Large intestine (tissue), 3 donors: ENCODE results near the gene MEIOC. TPM values are rescaled to one million over a fixed set of nuclear protein-coding genes. Genes with fewer than 3 reads are reported as not detected.
"Not testable (repeated sequence)": the region's sequence is repeated elsewhere in the genome, so short reads cannot be mapped to it uniquely, and the experiment has no call there.

ENCODE experiments used
- DNase-seq, 2 donors: peaks; one replicate each; pipeline versions ENCODE4 v3.0.0 to v3.0.0-alpha.2; 2013
- H3K27ac ChIP-seq: one replicate; pipeline ENCODE4 v1.5.1; 2013; ENCODE audit warnings: low read length
- H3K27me3 ChIP-seq: 2 replicates; pipeline ENCODE4 v1.6.1; 2013; ENCODE audit warnings: low read length; ENCODE audit not compliant: control insufficient read depth, insufficient read depth
- H3K36me3 ChIP-seq: 2 replicates; pipeline ENCODE4 v1.6.1; 2013; ENCODE audit warnings: low read length; ENCODE audit not compliant: control insufficient read depth, insufficient read depth
- H3K4me1 ChIP-seq: one replicate; pipeline ENCODE4 v1.6.1; 2013; ENCODE audit warnings: low read length; ENCODE audit not compliant: control insufficient read depth, insufficient read depth
- H3K4me3 ChIP-seq: one replicate; pipeline ENCODE4 v1.5.1; 2013; ENCODE audit warnings: low read length
- H3K9me3 ChIP-seq: one replicate; pipeline ENCODE4 v1.6.1; 2013; ENCODE audit warnings: mild to moderate bottlenecking, low read depth, low read length, moderate library complexity; ENCODE audit not compliant: control insufficient read depth
- WGBS: methylation state at CpG from one replicate; pipeline ENCODE4 v1.1.5; 2013; ENCODE audit warnings: low lambda C conversion rate; ENCODE audit not compliant: insufficient coverage; 5-methylcytosine and 5-hydroxymethylcytosine counted together
- polyA plus RNA-seq: library from polyadenylated mRNA; unstranded; fragments of 120-200 nt; gene quantifications from one replicate; pipeline ENCODE4 v1.2.1, GENCODE V29; 2013

The MEIOC gene
- polyA plus RNA-seq, 1 donor = 0.55 TPM

DNA sequence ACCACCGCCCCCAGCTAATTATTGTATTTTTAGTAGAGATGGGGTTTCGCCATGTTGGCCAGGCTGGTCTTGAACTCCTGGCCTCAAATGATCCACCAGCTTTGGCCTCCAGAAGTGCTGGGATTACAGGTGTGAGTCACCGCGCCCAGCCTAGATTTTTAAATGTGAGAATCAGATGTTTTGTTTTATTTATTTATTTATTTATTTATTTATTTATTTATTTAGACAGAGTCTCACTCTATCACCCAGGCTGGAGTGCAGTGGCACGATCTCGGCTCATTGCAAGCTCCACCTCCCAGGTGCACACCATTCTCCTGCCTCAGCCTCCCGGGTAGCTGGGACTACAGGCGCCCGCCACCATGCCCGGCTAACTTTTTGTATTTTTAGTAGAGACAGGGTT is 44.0 kb downstream of the MEIOC start:
- H3K36me3 ChIP-seq, H3K4me3 ChIP-seq, DNase-seq, H3K27me3 ChIP-seq, H3K27ac ChIP-seq, H3K4me1 ChIP-seq, H3K9me3 ChIP-seq: not testable (repeated sequence)
- WGBS = no CpG with 5 or more reads among the region's 10 CpGs

DNA sequence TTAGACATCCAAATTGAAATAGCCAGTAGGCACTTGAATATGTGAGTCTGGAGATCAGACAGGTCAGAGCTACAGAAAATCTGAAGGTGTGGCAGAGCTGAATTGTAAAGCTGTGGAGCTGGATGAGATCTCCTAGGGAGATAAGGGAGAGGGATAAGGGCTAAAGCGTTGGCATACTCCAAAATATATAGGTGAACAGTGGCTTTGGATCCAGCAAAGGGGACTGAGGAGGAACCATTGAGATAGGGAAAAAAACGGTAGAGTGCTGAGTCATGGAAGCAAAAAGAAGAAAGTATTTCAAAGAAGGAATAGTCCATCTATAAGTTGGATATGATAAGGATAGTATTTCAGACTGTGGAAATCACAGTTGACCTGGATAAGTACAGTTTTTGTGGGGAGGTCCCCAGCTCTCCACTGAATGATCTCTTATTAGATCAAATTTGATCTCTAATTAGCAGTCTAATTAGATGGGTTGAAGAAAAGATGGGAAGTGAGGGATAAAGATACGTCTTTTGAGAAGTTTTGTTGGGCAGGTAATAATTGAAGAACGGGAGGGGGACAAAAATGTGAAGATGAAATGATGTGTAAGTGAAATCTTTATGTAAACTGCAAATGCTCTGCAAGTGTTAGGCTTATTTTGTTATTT is 51.6 kb downstream of the MEIOC start:
- no peaks in the 10 kb centered on the region for H3K9me3 ChIP-seq
- peak in 1 of 2 donors; percentile 3 for DNase-seq
- 44% methylated on average over 2 of the region's 4 CpGs for WGBS
- H3K4me3 ChIP-seq = peak overlapping the region; percentile 83
- H3K4me1 ChIP-seq = no peaks in the 10 kb centered on the region
- peak overlapping the region; percentile 63 for H3K27ac ChIP-seq
- H3K27me3 ChIP-seq = no peaks in the 10 kb centered on the region
- no peaks in the 10 kb centered on the region for H3K36me3 ChIP-seq

DNA sequence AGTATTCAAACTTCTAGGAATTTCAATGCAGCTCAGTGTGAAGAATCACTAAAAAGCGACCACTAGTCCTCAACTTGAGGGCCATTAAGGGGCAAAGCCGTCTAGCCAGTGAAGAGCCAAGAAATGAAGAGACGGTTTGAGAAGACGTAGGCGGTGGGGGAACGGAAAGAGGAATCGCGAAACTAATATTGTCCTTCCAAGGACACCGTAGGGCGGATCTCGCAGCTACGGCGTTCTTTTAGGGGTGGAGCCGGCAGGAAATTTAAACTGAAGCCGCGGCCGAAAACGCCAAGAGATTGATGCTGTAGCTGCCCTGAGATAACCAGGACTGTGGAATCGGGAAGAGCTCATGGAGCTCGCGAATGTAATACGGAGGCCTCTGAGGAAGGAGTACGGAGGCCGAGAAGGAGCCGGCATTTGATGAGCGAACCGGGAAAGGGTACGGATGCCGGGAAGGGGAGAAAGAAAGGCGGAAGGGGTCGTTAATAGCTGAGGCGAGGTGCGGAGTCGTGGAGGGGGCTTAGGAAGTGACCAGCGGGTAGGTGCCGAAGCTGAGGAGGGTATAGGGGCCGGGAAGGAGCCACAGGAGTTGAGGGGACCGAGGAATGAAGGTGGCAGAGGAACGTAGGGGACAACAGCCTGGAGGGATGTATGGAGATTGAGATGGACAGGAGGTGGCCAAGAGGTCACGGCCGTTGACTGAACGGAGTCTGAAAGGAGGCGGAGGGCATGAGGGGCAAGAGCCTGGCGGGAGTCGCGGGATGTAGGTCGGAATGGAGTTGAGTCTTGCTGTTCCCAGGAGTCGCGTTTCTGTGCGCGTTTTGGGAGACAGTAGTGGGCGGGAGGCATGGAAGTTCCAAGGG is 52.4 kb downstream of the MEIOC start, which contains the start of gene DBF4B:
TSS of gene DBF4B (plus strand) at position 265 of the 863 bp plus-strand sequence. CDS start at position 421, 156 bp downstream.
- H3K27ac ChIP-seq = peak within 1 kb of the TSS; percentile 63
- 2% methylated on average over 13 of the region's 52 CpGs for WGBS

DNA sequence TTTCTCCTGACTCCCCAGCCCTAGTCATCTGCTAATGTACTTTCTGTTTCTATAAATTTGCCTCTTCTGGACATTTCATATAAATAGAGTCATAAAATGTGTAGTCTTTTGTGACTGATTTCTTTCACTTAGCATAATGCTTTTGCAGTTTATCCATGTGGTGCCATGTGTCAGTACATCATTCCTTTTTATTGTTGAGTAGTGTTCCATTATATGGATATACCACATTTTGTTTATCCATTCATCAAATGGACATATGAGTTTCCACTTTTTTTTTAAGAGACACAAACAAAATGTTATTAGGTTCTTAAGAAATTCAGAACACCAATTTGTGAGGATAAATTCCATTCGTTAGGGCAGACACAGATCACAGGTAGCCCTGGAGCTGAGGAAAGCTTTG is 63.2 kb downstream of the MEIOC start:
- DNase-seq = no peak
- Histone ChIP-seq H3K36me3 (peaks cover 4% of the 10 kb centered on the region), H3K4me3 (no peak overlapping the region), H3K9me3 (no peaks in the 10 kb centered on the region), H3K4me1 (no peaks in the 10 kb centered on the region), H3K27me3 (no peaks in the 10 kb centered on the region), H3K27ac (no peak overlapping the region)
- WGBS = no CpG with 5 or more reads among the region's 1 CpG

More for the DNA sequence above, 52.4 kb downstream of the MEIOC start, which contains the start of gene DBF4B:
- Histone ChIP-seq H3K9me3 (no peaks in the 10 kb centered on the region), H3K27me3 (no peaks in the 10 kb centered on the region), H3K36me3 (no peaks in the 10 kb centered on the region), H3K4me1 (no peaks in the 10 kb centered on the region), H3K4me3 (peak within 1 kb of the TSS; percentile 83)
- peak; percentile 78 to 94 for DNase-seq

DNA sequence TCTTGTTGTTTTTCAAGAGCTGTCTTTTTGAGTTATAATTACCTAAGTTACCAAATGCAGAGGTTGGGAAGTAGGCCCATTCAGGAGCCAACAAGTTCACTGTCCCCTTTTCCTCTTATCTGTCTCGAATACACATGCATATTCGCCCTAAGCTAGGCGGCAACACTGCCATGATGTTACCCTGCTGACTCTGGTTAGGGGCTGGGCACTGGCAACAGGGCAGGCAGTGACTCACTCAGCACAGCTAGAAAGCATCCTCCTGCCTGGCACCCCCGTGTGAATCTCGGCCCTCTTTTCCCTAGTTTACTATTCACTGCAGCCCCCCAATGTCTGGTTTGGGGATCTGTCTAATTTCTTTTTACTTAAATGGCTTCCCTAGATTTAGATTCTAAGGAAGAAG is 66.0 kb downstream of the MEIOC start:
- Histone ChIP-seq H3K4me1 (no peaks in the 10 kb centered on the region), H3K9me3 (no peaks in the 10 kb centered on the region), H3K27me3 (no peaks in the 10 kb centered on the region), H3K4me3 (no peak overlapping the region), H3K36me3 (peaks cover 4% of the 10 kb centered on the region), H3K27ac (no peak overlapping the region)
- 100% methylated on average over 2 of the region's 5 CpGs for WGBS
- no peak for DNase-seq

Other genes with a start within 250 kb of the MEIOC start
- 35.9 TPM for gene GPATCH8, start 153.1 kb upstream of the MEIOC start, polyA plus RNA-seq
- gene FZD2, start 99.0 kb upstream of the MEIOC start, polyA plus RNA-seq = 4.4 TPM
- 25.5 TPM for gene CCDC43, start 33.3 kb downstream of the MEIOC start, polyA plus RNA-seq
- 11.6 TPM for gene DBF4B, start 52.2 kb downstream of the MEIOC start, polyA plus RNA-seq
- gene ADAM11, start 102.5 kb downstream of the MEIOC start, polyA plus RNA-seq = 1.2 TPM
- gene GJC1, start 173.8 kb downstream of the MEIOC start, polyA plus RNA-seq = 8.2 TPM
- 1.8 TPM for gene HIGD1B, start 191.4 kb downstream of the MEIOC start, polyA plus RNA-seq
- 67.8 TPM for gene EFTUD2, start 243.0 kb downstream of the MEIOC start, polyA plus RNA-seq